Measurements from ENCODE around the gene PLCL2.

GRCh38 chr3:16866571-16866970, 18.2 kb upstream of the PLCL2 start:
- no peak for TF ChIP-seq CTCF (IDR thresholded peaks at IDR 0.05)
- no peak for TF ChIP-seq POLR2A (IDR thresholded peaks at IDR 0.05; ENCODE audit: low read depth)
- TF ChIP-seq POLR2AphosphoS5 (IDR thresholded peaks at IDR 0.05), result no peak

Measured in esophagus muscularis mucosa (tissue), 3 donors.